HG03378 (cell line): ENCODE data around the gene PDLIM4.

ENCODE experiments used
- ATAC-seq: cut with Tn5 transposase; IDR thresholded peaks from one replicate; pipeline ENCODE4 v1.9.1; 2021; ENCODE audit warnings: mild to moderate bottlenecking, moderate library complexity; ENCODE audit not compliant: unreplicated experiment

Gene PDLIM4

GRCh38 chr5:132280371-132281240 lies 23.1 kb downstream of the PDLIM4 start:
- ATAC-seq = no peak

GRCh38 chr5:132281856-132282614 lies 24.5 kb downstream of the PDLIM4 start:
- no peak for ATAC-seq

GRCh38 chr5:132283423-132284043 lies 26.0 kb downstream of the PDLIM4 start:
- ATAC-seq = no peak

- ATAC-seq = no peak
These were observed 31.6 kb downstream of the PDLIM4 start for GRCh38 chr5:132289097-132289496.

GRCh38 chr5:132291026-132291425 lies 33.5 kb downstream of the PDLIM4 start:
- no peak for ATAC-seq

GRCh38 chr5:132293066-132293991 lies 35.8 kb downstream of the PDLIM4 start:
- ATAC-seq = peak; percentile 37

GRCh38 chr5:132293992-132294727 lies 36.7 kb downstream of the PDLIM4 start, which contains the start of gene SLC22A4:
TSS of gene SLC22A4 (plus strand) at chr5:132294394. CDS start at chr5:132294617, 223 bp downstream.
- ATAC-seq = peak; percentile 50

- no peak for ATAC-seq
These were observed 37.4 kb downstream of the PDLIM4 start for GRCh38 chr5:132294728-132295504.

- ATAC-seq = no peak
These were observed 38.3 kb downstream of the PDLIM4 start for GRCh38 chr5:132295505-132296411.

- ATAC-seq = no peak
These were observed 39.0 kb downstream of the PDLIM4 start for GRCh38 chr5:132296412-132297016.

- no peak for ATAC-seq
These were observed 39.9 kb downstream of the PDLIM4 start for GRCh38 chr5:132297211-132297940.

- ATAC-seq = no peak
These were observed 41.1 kb downstream of the PDLIM4 start for GRCh38 chr5:132298298-132299212.

- ATAC-seq = no peak
These were observed 42.4 kb downstream of the PDLIM4 start for GRCh38 chr5:132299917-132300316.

GRCh38 chr5:132300577-132301343 lies 43.3 kb downstream of the PDLIM4 start:
- no peak for ATAC-seq
